ENCODE data around the gene BPHL.
"Not testable (repeated sequence)": the region's sequence is repeated elsewhere in the genome, so short reads cannot be mapped to it uniquely, and the experiment has no call there.

- TF ChIP-seq EZH2 (IDR thresholded peaks at IDR 0.05; ENCODE audit: low read length) = not testable (repeated sequence)
- TF ChIP-seq, protein P1, sequence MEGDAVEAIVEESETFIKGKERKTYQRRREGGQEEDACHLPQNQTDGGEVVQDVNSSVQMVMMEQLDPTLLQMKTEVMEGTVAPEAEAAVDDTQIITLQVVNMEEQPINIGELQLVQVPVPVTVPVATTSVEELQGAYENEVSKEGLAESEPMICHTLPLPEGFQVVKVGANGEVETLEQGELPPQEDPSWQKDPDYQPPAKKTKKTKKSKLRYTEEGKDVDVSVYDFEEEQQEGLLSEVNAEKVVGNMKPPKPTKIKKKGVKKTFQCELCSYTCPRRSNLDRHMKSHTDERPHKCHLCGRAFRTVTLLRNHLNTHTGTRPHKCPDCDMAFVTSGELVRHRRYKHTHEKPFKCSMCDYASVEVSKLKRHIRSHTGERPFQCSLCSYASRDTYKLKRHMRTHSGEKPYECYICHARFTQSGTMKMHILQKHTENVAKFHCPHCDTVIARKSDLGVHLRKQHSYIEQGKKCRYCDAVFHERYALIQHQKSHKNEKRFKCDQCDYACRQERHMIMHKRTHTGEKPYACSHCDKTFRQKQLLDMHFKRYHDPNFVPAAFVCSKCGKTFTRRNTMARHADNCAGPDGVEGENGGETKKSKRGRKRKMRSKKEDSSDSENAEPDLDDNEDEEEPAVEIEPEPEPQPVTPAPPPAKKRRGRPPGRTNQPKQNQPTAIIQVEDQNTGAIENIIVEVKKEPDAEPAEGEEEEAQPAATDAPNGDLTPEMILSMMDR (optimal IDR thresholded peaks at IDR 0.05 in 1 of 3, IDR thresholded peaks at IDR 0.05 in 1 of 3, conservative IDR thresholded peaks at IDR 0.05 in 1 of 3; ENCODE audit: extremely low read depth in 1 of 3, insufficient read depth in 2 of 3, low read length in 3 of 3) = not testable (repeated sequence)
Measured at GRCh38 chr6:3137873-3138272, 19.4 kb downstream of the BPHL start.
